ENCODE results near the gene ADAMTS14.

DNA sequence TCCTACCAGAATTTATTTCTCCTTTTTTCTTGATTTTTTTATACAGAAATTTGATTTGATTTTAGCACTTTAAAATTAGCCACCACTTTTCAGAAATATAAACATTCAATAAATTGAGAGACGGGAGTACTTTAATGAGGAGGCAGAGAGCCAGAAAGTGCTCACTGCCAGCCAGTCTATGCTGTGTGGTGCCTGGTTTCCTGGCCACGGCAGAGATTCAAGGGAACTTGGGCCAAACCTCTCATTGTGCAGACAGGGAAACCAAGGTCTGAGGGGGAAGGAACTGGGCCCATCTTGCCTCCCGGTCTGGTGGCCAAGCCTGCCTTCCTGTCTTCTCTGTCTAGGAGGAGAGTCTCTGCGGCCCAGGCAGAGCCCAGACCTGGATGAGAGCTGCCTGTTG lies 25.9 kb downstream of the ADAMTS14 start:
- TF ChIP-seq CTCF (IDR thresholded peaks at IDR 0.05) (no peak), POLR2A (IDR thresholded peaks at IDR 0.05) (no peak)

All from adrenal gland (tissue), 5 donors.